ENCODE measurements around the gene GNPDA1. TPM values are rescaled to one million over a fixed set of nuclear protein-coding genes. Genes with fewer than 3 reads are reported as not detected.
A peak's percentile ranks its signal among the peaks of the same experiment; 100 is the strongest.

The GNPDA1 gene
- total and polyA plus RNA-seq, 2 of the 4 experiments (the other 2 are of a cell fraction): 23.1 to 60.6 TPM

DNA sequence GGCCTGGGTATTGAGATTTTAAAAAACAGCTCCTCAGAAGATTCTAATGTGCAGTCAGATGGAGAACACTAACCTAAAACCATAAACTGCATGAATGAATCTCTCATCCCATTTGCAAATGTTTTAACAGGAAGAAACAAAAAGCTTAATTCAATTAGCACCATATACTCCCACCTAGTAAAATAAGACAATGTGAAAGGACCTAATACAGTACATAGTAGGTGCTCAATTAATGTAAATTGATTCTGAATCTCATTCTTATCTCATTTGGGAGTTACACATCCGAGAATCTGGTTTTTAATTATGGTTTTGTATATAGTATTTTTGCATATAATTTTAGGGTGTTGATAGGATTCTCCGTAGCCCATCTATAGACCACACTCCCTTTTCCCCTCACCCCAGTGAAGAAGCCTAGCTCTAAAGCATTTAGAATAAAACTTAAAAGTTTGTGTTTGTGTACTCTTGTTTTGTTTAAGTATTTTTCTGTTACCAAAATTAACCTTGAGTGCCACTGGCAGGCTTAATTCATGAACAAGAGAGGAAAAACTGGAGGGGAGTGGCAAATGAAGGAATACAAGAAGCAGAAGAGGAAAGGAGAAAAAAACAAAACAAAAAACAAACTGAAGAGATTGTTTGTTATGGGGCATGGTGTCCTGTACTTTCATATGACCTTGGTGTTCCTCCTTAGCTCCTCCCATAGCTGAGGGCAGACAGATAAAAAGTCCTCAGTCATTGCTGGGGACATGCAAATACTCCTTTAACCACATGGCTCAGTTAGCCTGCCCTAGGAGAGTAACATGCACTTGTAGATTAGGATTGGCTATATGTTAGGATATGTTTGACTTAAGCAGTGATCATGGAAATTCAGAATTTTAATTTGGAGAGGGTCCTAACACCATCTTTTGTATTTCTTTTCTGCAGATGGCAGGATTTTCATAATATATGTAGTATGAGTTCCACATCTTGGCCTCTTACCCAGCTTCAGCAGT, 42.8 kb downstream of the GNPDA1 start:
- DNase-seq: no peak
- no peaks in the 10 kb centered on the region for H3K9me3 ChIP-seq (ENCODE audit: control insufficient read depth, insufficient read depth, low read length)
- peak overlapping the region; percentile 81; the same call in 1 of the 2 replicates for H3K23ac ChIP-seq (ENCODE audit: low read depth, low read length)
- H3K4me3 ChIP-seq (ENCODE audit: insufficient read depth, low read depth, low read length): peak overlapping the region; percentile 62
- no peak overlapping the region for H2AK5ac ChIP-seq (ENCODE audit: low read depth, low read length)
- no peak overlapping the region for H2AFZ ChIP-seq (replicated peaks; ENCODE audit: low read length, poor library complexity)
- peak overlapping the region; percentile 62 for H3K27ac ChIP-seq (ENCODE audit: insufficient read depth, low read length)
- H4K8ac ChIP-seq (ENCODE audit: low read depth in 2 of 2, low read length in 2 of 2): peak overlapping the region; percentile 84 to 95; a peak in 2 of 4 replicates
- peak overlapping the region; percentile 75; the same call in 1 of the 2 replicates for H3K4ac ChIP-seq (ENCODE audit: low read depth, low read length)
- peak overlapping the region; percentile 88 for H3K14ac ChIP-seq (replicated peaks; ENCODE audit: low read depth, low read length)
- H4K20me1 ChIP-seq (ENCODE audit: insufficient read depth, low read length): peaks cover 15% of the 10 kb centered on the region; the same call in 1 of the 2 replicates
- ATAC-seq (ENCODE audit: low read depth): no peak
- H3K36me3 ChIP-seq (ENCODE audit: control insufficient read depth, insufficient read depth, low read length): peaks cover 5% of the 10 kb centered on the region; the same call in 1 of the 2 replicates
- in situ Hi-C loops (cut with MboI; ENCODE audit: low sequenced_read_pairs) (no loop called here), dilution Hi-C loops (cut with HindIII; ENCODE audit: low sequenced_read_pairs, unreplicated experiment) (no loop called here), intact Hi-C loops (cut with micrococcal nuclease) (no loop called here)
- H2BK120ac ChIP-seq (ENCODE audit: low read depth, low read length): no peak overlapping the region
- POLR2A ChIA-PET (ENCODE audit: unreplicated experiment): no interaction called here
- peaks cover 14% of the 10 kb centered on the region for H3K4me1 ChIP-seq (ENCODE audit: control insufficient read depth, insufficient read depth, low read length)
- H2BK20ac ChIP-seq (ENCODE audit: low read depth, low read length): no peak overlapping the region
- H2AK9ac ChIP-seq (replicated peaks; ENCODE audit: low read depth, low read length, poor library complexity): peak overlapping the region; percentile 96
- TF ChIP-seq, protein P1, sequence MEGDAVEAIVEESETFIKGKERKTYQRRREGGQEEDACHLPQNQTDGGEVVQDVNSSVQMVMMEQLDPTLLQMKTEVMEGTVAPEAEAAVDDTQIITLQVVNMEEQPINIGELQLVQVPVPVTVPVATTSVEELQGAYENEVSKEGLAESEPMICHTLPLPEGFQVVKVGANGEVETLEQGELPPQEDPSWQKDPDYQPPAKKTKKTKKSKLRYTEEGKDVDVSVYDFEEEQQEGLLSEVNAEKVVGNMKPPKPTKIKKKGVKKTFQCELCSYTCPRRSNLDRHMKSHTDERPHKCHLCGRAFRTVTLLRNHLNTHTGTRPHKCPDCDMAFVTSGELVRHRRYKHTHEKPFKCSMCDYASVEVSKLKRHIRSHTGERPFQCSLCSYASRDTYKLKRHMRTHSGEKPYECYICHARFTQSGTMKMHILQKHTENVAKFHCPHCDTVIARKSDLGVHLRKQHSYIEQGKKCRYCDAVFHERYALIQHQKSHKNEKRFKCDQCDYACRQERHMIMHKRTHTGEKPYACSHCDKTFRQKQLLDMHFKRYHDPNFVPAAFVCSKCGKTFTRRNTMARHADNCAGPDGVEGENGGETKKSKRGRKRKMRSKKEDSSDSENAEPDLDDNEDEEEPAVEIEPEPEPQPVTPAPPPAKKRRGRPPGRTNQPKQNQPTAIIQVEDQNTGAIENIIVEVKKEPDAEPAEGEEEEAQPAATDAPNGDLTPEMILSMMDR (conservative IDR thresholded peaks at IDR 0.05; ENCODE audit: low read depth, low read length): no peak
- TF ChIP-seq POLR2A (IDR thresholded peaks at IDR 0.05; ENCODE audit: low read depth, low read length) (no peak), CEBPB (IDR thresholded peaks at IDR 0.05; ENCODE audit: low read depth, low read length) (no peak), CHD1 (IDR thresholded peaks at IDR 0.05; ENCODE audit: low read depth, low read length) (no peak), MAFK (IDR thresholded peaks at IDR 0.05; ENCODE audit: low read depth, low read length) (no peak)
- peak overlapping the region; percentile 84 for H3K9ac ChIP-seq (ENCODE audit: low read depth, low read length)
- peaks cover 14 to 48% of the 10 kb centered on the region in 2 experiments; a peak in 3 of 4 replicates for H3K79me1 ChIP-seq (ENCODE audit: low read depth in 1 of 2, low read length in 2 of 2)
- peak overlapping the region; percentile 82; the same call in 1 of the 2 replicates for H4K91ac ChIP-seq (ENCODE audit: insufficient read depth, low read depth, low read length)
- no peak overlapping the region for H3K18ac ChIP-seq (ENCODE audit: low read depth, low read length)
- peak overlapping the region; percentile 82; the same call in 1 of the 2 replicates for H3K56ac ChIP-seq (ENCODE audit: extremely low read depth, insufficient read depth, low read length)
- peaks cover 6% of the 10 kb centered on the region for H3K9me1 ChIP-seq (ENCODE audit: insufficient read depth, low read length)
- BruUV-seq (replicated peaks): TSS peak; percentile 25
- CTCF ChIA-PET: interaction anchor here (0.6 to 4.3 kb wide), 10 partner anchors 10 to 307 kb away, joined by 3 to 28 read pairs (median 4); no protein-coding TSS in a partner anchor
- peak overlapping the region; percentile 95 for H3K4me2 ChIP-seq (ENCODE audit: low read depth, low read length)
- H4K5ac ChIP-seq (ENCODE audit: low read depth, low read length): peak overlapping the region; percentile 54; the same call in 1 of the 2 replicates
- H2BK15ac ChIP-seq (ENCODE audit: low read depth, low read length): no peak overlapping the region; the same call in 2 of the 3 replicates
- no CpG with 5 or more reads among the region's 2 CpGs for WGBS, 2 experiments (ENCODE audit: extremely low coverage in 2 of 2, insufficient read length in 1 of 2)
- H2BK5ac ChIP-seq (ENCODE audit: low read depth, low read length, poor library complexity, severe bottlenecking): peak overlapping the region; percentile 69
- H3K27me3 ChIP-seq (ENCODE audit: control insufficient read depth, insufficient read depth, low read length): no peaks in the 10 kb centered on the region
